ENCODE data around the gene TP53TG5. TPM values are rescaled to one million over a fixed set of nuclear protein-coding genes. Genes with fewer than 3 reads are reported as not detected.
A peak's percentile ranks its signal among the peaks of the same experiment; 100 is the strongest.

Gene TP53TG5
- total RNA-seq, 1 donor from 2014 or later = not detected

- H3K27ac Mint-ChIP-seq (ENCODE audit: unreplicated experiment) = no peak overlapping the region
- H3K9me3 Mint-ChIP-seq = no peaks in the 10 kb centered on the region
- no peak for TF ChIP-seq CTCF (conservative IDR thresholded peaks at IDR 0.05)
- H3K27me3 Mint-ChIP-seq (ENCODE audit: low read depth) = no peaks in the 10 kb centered on the region
- no peaks in the 10 kb centered on the region for H3K4me1 Mint-ChIP-seq
- no peak for DNase-seq (ENCODE audit: low read depth, low spot score)
- peaks cover 2% of the 10 kb centered on the region for H3K36me3 Mint-ChIP-seq (ENCODE audit: low read depth)
- no peak overlapping the region for H3K4me3 Mint-ChIP-seq
These were observed 13.4 kb upstream of the TP53TG5 start for GRCh38 chr20:45391559-45391958.

- no peak overlapping the region for H3K4me3 Mint-ChIP-seq
- H3K36me3 Mint-ChIP-seq (ENCODE audit: low read depth) = peaks cover 2% of the 10 kb centered on the region
- TF ChIP-seq CTCF (conservative IDR thresholded peaks at IDR 0.05) = no peak
- H3K9me3 Mint-ChIP-seq = no peaks in the 10 kb centered on the region
- no peaks in the 10 kb centered on the region for H3K4me1 Mint-ChIP-seq
- H3K27me3 Mint-ChIP-seq (ENCODE audit: low read depth) = no peaks in the 10 kb centered on the region
- H3K27ac Mint-ChIP-seq (ENCODE audit: unreplicated experiment) = no peak overlapping the region
- no peak for DNase-seq (ENCODE audit: low read depth, low spot score)
These were observed 12.8 kb upstream of the TP53TG5 start for GRCh38 chr20:45390931-45391330.

DNA sequence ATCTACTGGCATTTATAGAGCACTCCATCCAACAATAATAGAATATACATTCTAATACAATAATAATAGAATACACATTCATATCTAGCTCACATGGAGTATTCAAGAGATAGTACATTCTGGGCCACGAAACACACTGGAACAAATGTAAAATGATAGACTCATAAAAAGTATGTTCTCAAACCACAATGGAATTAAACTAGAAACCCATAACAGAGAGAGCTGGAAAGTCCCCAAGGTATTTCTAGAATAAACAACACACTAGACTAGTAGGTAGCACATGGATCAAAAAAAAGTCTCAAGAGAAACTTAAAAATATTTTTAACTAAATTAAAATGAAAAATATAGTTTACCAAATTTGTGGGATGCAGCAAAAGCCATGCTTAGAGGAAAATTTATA lies 9.1 kb upstream of the TP53TG5 start:
- Mint-ChIP-seq H3K4me1 (no peaks in the 10 kb centered on the region), H3K27me3 (ENCODE audit: low read depth) (no peaks in the 10 kb centered on the region), H3K36me3 (ENCODE audit: low read depth) (peaks cover 2% of the 10 kb centered on the region), H3K9me3 (no peaks in the 10 kb centered on the region), H3K27ac (ENCODE audit: unreplicated experiment) (no peak overlapping the region), H3K4me3 (no peak overlapping the region)
- no peak for DNase-seq (ENCODE audit: low read depth, low spot score)
- TF ChIP-seq CTCF (conservative IDR thresholded peaks at IDR 0.05) = no peak

DNA sequence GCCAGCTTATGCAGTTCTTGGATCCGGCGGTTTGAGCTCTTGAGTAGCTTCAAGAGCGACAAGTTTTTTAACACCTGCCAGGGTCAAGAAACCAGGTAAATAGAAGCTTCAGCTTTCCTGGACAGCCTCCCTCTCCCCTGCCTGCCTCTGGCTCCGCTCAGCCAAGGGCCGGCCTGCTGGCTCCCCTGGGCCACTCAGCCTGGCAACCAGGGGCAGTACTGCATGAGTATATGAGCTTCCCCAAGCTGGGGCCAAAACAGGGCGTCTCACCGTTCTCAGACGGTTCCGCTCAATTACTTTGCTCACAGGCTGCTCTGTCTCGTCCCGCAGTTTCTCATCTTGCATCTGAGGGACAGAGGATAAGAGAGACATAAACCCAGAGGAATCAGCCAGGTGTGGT lies 856 bp downstream of the TP53TG5 start:
- no peak for TF ChIP-seq CTCF (conservative IDR thresholded peaks at IDR 0.05)
- DNase-seq (ENCODE audit: low read depth, low spot score) = no peak
- H3K27ac Mint-ChIP-seq (ENCODE audit: unreplicated experiment) = no peak overlapping the region
- peaks cover 12% of the 10 kb centered on the region for H3K4me1 Mint-ChIP-seq
- H3K4me3 Mint-ChIP-seq = no peak overlapping the region
- H3K36me3 Mint-ChIP-seq (ENCODE audit: low read depth) = no peaks in the 10 kb centered on the region
- H3K27me3 Mint-ChIP-seq (ENCODE audit: low read depth) = no peaks in the 10 kb centered on the region
- no peaks in the 10 kb centered on the region for H3K9me3 Mint-ChIP-seq

DNA sequence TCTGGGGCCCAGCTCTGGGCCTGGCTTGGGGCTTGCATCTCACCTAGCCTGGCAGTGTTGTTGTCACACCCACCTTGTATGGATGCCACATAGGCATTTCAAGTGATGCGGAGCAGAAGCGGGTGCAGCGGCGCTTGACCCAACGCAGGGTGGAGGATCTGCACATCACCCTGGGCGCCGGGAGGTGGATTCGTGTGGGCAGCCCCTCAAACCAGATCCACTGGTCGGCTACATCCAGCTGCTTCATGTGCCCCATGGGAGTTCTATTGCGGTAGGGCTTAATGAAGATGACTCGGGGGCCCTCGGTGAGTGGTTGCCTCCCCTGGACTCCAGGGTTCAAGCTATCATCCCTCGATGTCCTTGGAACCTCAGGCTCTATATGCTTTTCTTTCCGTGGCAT lies 3.2 kb downstream of the TP53TG5 start:
- no peaks in the 10 kb centered on the region for H3K9me3 Mint-ChIP-seq
- H3K4me3 Mint-ChIP-seq = no peak overlapping the region
- TF ChIP-seq CTCF (conservative IDR thresholded peaks at IDR 0.05) = no peak
- H3K27me3 Mint-ChIP-seq (ENCODE audit: low read depth) = no peaks in the 10 kb centered on the region
- H3K36me3 Mint-ChIP-seq (ENCODE audit: low read depth) = no peaks in the 10 kb centered on the region
- peaks cover 13% of the 10 kb centered on the region for H3K4me1 Mint-ChIP-seq
- H3K27ac Mint-ChIP-seq (ENCODE audit: unreplicated experiment) = no peak overlapping the region
- no peak for DNase-seq (ENCODE audit: low read depth, low spot score)

- no peak for DNase-seq (ENCODE audit: low read depth, low spot score)
- peak overlapping the region; percentile 56 for H3K4me3 Mint-ChIP-seq
- H3K36me3 Mint-ChIP-seq (ENCODE audit: low read depth) = no peaks in the 10 kb centered on the region
- peaks cover 13% of the 10 kb centered on the region for H3K4me1 Mint-ChIP-seq
- H3K9me3 Mint-ChIP-seq = no peaks in the 10 kb centered on the region
- H3K27ac Mint-ChIP-seq (ENCODE audit: unreplicated experiment) = no peak overlapping the region
- no peak for TF ChIP-seq CTCF (conservative IDR thresholded peaks at IDR 0.05)
- H3K27me3 Mint-ChIP-seq (ENCODE audit: low read depth) = no peaks in the 10 kb centered on the region
These were observed 4.0 kb downstream of the TP53TG5 start for GRCh38 chr20:45374101-45374467.
